Thyroid gland (tissue), 4 donors: ENCODE measurements around the gene SEPTIN8.

Experiments
- POLR2A ChIP-seq, 2 donors: fragments of 450-650 bp; IDR thresholded peaks; one replicate each; pipeline ENCODE4 v1.6.1; 2017; ENCODE audit warnings: antibody characterized with exemption in 2 of 2, mild to moderate bottlenecking in 2 of 2, moderate library complexity in 1 of 2
- TF ChIP-seq, protein P1 (sequence below), 6 experiments: fragments of 200-600 bp in 3 of 6; fragments of 450-650 bp in 3 of 6; sonication (generic) in 3 of 6; IDR thresholded peaks; one replicate each; pipeline ENCODE4 v1.5.1; 2016 to 2019; ENCODE audit warnings: antibody characterized with exemption in 6 of 6, mild to moderate bottlenecking in 2 of 6, inconsistent platforms in 1 of 6, moderate library complexity in 1 of 6

DNA sequence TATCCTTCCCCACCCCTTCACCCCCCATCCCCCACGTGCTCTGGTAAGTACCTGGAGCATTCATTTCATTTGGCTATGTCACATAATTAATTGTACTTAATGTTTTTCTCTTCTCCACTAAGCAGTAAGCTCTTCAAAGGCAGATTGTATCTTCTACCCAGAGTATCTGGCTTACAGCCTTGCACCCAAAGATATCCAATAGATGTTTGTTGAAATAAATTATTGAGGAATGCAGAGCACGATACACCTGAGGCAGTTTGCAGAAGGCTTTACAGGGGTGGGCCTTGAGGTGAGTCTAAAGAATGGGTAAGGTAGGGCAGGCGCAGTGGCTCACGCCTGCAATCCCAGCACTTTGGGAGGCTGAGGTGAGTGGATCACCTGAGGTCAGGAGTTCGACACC is 33.6 kb upstream of the SEPTIN8 start:
- TF ChIP-seq POLR2A (IDR thresholded peaks at IDR 0.05), result no peak
- TF ChIP-seq, protein P1, sequence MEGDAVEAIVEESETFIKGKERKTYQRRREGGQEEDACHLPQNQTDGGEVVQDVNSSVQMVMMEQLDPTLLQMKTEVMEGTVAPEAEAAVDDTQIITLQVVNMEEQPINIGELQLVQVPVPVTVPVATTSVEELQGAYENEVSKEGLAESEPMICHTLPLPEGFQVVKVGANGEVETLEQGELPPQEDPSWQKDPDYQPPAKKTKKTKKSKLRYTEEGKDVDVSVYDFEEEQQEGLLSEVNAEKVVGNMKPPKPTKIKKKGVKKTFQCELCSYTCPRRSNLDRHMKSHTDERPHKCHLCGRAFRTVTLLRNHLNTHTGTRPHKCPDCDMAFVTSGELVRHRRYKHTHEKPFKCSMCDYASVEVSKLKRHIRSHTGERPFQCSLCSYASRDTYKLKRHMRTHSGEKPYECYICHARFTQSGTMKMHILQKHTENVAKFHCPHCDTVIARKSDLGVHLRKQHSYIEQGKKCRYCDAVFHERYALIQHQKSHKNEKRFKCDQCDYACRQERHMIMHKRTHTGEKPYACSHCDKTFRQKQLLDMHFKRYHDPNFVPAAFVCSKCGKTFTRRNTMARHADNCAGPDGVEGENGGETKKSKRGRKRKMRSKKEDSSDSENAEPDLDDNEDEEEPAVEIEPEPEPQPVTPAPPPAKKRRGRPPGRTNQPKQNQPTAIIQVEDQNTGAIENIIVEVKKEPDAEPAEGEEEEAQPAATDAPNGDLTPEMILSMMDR (IDR thresholded peaks at IDR 0.05), result no peak
